ENCODE results near the gene ZNF23.

DNA sequence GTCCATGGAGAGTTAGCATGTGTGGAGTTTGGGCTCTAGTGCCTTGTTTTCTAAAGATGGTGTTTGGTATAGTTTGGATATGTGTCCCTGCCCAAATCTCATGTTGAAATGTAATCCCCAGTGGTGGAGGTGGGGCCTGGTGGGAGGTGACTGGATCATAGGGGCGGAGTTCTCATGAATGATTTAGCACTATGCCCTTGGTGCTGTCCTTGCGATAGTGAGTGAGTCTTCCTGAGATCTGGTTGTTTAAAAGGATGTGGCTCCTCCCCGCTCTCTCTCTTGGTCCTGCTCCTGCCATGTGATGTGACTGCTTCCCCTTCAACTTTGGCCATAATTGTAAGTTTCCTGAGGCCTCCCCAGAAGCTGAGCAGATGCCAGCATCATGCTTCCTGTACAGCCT lies 36.0 kb upstream of the ZNF23 start:
- TF ChIP-seq CTCF (IDR thresholded peaks at IDR 0.05) (no peak), POLR2A (IDR thresholded peaks at IDR 0.05) (no peak)
